ENCODE measurements around the gene LILRB4.
"Not testable (repeated sequence)": the region's sequence is repeated elsewhere in the genome, so short reads cannot be mapped to it uniquely, and the experiment has no call there.

- TF ChIP-seq CTCF (IDR thresholded peaks at IDR 0.05; ENCODE audit: extremely low read depth in 1 of 2, insufficient read depth in 1 of 2, low read depth in 1 of 2, low read length in 2 of 2); POLR2AphosphoS5 (IDR thresholded peaks at IDR 0.05; ENCODE audit: insufficient read depth, low read depth, low read length); POLR2A (IDR thresholded peaks at IDR 0.05; ENCODE audit: low read depth, low read length); MAX (IDR thresholded peaks at IDR 0.05; ENCODE audit: insufficient read depth, insufficient read length); EZH2 (IDR thresholded peaks at IDR 0.05; ENCODE audit: borderline replicate concordance, low read depth, low read length, severe bottlenecking): not testable (repeated sequence)
Observed at GRCh38 chr19:54632517-54632916, 30.3 kb upstream of the LILRB4 start.
